GM21619 (cell line): ENCODE measurements around the gene PMM1.
"Not testable (repeated sequence)": the region's sequence is repeated elsewhere in the genome, so short reads cannot be mapped to it uniquely, and the experiment has no call there.

Source experiments
- ATAC-seq: cut with Tn5 transposase; IDR thresholded peaks from one replicate; pipeline ENCODE4 v1.9.1; 2021; ENCODE audit not compliant: unreplicated experiment

PMM1 gene

DNA sequence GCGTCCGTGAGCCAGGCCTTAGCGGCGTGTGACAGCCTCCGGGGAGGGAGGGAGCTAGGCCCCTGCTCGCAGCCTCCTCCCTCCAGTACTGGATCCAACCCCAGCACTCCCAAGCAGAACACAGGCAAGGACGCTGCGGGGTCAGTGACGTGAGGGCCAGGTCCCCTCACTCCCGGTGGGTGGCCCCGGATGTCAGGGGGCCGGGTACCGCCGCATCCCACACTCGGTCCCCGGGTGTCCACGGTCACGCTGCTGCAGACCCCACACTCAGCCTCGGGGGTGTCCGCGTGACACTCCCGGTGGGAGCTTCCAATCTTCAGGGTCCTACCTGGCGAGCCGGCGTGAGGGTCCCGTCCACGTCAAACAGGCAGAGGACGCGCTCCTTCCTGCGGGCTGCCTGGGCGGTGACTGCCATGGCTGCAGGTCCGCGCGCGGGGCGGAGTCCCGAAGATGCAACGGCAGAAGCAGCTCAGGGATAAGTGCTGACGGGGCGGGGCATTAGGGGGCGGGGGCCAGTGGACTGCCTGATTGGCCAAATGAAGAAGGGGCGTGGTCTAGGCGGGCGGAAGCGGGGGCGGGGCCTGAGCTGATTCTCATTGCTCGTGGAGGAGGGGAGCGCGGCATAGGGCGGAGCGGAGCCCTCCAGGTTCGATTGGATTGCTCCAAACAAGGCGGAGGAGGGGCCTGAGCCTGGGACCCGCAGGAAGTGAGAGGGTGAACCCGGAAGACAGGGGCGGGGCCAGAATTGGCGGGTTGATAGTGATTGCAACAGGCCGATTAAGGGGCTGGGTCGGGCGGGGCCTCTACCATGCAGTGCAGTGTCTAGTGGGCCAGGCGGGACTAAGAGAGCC is at the start of gene PMM1:
Gene PMM1 (minus strand): TSS at position 450 of the 851 bp plus-strand sequence. CDS start 35 bp downstream, at position 415.
- ATAC-seq, result peak; percentile 92

DNA sequence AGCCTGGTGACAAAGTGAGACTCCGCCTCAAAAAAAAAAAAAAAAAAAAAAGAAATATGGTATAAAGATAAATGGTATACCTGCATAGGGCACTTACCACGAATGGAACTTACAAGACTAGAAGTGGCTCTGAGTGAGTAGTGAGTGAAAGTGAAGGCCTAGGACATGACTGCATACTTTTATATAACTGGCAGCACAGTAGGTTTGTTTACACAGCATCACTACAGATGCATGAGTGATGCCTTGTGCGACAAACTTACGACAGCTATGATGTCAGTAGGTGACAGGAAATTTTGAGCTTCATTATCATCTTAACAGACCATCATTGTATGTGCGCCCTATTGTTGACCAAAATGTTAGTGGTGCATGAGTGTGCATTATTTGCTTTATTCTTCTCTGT is 49.1 kb upstream of the PMM1 start:
- ATAC-seq, result no peak

GRCh38 chr22:41638124-41638523 is 48.5 kb upstream of the PMM1 start:
- no peak for ATAC-seq

- ATAC-seq, result not testable (repeated sequence)
Observed at GRCh38 chr22:41637623-41638022, 48.0 kb upstream of the PMM1 start.

GRCh38 chr22:41636467-41636866 is 46.8 kb upstream of the PMM1 start:
- no peak for ATAC-seq

DNA sequence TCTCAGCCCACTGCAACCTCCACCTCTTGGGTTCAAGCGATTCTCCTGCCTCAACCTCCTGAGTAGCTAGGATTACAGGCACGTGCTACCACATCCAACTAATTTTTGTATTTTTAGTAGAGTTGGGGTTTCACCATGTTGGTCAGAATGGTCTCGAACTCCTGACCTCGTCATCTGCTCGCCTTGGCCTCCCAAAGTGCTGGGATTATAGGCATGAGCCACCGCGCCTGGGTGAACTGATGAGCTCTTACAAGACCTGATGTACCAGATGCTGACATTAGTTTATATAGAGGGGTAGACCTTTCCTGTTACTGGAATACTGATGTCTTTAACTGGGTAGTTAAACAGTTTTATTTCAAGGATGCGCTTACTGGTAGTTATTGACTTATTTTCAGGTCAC is 45.0 kb upstream of the PMM1 start:
- ATAC-seq, result not testable (repeated sequence)

DNA sequence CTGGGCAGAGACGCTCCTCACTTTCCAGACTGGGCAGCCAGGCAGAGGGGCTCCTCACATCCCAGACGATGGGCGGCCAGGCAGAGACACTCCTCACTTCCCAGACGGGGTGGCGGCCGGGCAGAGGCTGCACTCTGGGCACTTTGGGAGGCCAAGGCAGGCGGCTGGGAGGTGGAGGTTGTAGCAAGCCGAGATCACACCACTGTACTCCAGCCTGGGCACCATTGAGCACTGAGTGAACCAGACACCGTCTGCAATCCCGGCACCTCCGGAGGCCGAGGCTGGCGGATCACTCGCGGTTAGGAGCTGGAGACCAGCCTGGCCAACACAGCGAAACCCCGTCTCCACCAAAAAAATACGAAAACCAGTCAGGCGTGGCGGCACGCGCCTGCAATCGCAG is 42.0 kb upstream of the PMM1 start:
- ATAC-seq, result not testable (repeated sequence)

DNA sequence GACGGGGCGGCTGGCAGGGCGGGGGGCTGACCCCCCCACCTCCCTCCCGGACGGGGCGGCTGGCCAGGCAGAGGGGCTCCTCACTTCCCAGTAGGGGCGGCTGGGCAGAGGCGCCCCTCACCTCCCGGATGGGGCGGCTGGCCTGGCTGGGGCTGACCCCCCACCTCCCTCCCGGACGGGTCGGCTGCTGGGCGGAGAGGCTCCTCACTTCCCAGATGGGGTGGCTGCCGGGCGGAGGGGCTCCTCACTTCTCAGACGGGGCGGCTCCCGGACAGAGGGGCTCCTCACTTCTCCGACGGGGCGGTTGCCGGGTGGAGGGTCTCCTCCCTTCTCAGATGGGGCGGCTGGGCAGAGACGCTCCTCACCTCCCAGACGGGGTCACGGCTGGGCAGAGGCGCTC is 41.5 kb upstream of the PMM1 start:
- ATAC-seq, result not testable (repeated sequence)

DNA sequence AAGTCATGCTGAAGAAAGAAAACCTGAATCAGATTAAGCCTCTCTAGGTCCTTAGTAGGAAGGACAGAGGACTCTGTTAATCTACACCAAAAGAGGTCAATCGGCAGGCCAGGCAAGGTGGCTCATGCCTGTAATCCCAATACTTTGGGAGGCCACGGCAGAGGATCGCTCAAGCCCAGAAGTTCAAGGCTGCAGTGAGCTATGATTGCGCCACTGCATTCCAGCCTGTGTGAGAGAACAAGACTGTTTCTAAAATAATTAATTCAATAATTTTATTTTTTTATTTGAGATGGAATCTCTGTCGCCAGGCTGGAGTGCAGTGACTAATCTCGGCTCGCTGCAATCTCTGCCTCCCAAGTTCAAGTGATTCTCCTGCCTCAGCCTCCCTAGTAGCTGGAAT is 35.9 kb upstream of the PMM1 start:
- no peak for ATAC-seq

DNA sequence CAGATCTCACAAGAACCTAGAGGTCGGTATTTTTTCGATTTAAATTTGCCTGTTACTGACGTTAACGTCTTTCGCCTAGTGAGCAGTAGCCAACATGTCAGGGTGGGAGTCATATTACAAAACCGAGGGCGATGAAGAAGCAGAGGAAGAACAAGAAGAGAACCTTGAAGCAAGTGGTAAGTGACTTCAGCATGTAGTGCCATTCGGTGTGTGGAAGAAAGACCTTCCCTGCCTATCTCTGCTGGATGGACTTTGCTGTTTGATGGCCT is 32.2 kb upstream of the PMM1 start:
- no peak for ATAC-seq

DNA sequence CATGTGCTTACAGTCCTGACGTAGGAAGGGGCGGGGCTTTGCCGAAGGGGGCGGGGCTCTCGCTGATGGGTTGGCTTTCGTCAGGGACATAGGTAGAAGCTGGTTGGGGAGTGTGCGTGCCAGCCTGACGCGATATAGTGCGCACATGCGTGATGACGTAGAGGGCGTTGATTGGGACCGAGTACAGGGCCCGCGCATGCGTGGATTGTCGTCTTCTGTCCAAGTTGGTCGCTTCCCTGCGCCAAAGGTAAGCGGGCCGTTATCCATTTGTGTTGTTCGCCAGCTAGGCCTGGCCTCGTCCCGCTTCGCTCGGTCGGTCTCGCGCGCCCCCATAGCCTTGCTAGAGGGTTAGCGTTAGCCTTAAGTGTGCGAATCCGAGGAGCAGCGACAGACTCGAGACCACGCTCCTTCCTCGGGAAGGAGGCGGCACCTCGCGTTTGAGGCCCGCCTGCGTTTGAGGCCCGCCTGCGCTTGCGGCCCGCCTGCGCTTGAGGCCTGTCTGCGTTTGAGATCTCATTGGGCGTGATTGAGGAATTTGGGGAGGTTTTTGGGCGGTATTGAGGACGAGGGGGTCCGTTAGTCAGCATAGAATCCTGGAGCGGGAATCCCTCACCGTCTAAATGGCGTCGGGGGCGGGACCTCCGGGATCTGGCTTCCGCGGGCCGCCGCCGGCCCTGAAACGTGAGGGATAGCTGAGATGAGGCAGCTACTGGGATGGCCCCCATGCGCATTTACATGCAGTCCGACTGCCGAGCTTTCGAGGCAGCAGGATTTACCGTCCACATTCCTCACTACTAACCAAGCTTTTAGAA is 31.7 kb upstream of the PMM1 start, which contains the start of gene XRCC6:
Gene XRCC6 (plus strand): TSS at position 197 of the 812 bp plus-strand sequence. CDS start 710 bp downstream, outside the sequence.
- peak; percentile 66 for ATAC-seq

DNA sequence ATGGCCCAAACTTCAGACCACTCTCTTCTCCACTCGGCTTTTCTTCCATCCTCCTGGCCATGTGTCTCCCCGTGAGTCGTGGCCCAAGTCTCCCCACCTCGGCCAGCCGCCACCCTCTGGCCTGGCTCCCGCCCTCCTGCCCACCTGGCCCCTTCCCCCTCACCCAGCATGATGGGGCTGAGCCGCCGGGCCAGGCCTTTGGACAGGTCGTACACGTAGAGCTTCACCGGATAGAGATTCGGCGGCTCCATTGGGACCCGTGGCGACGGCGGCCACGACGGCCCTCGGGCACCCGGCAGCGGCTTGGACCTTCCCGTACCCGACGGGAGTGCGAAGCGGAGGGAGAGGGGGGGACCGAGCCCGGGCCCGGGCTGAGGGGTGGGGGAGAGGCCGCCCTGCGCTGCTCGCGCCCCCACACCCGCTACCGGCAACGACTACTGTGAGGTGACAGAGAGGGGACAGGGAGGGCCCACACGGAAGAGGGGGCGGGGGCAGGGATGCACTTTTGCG is 31.0 kb upstream of the PMM1 start, which contains the start of gene DESI1:
Gene DESI1 (minus strand): TSS at position 455 of the 510 bp plus-strand sequence. CDS start 204 bp downstream, at position 251.
- peak; percentile 16 for ATAC-seq

DNA sequence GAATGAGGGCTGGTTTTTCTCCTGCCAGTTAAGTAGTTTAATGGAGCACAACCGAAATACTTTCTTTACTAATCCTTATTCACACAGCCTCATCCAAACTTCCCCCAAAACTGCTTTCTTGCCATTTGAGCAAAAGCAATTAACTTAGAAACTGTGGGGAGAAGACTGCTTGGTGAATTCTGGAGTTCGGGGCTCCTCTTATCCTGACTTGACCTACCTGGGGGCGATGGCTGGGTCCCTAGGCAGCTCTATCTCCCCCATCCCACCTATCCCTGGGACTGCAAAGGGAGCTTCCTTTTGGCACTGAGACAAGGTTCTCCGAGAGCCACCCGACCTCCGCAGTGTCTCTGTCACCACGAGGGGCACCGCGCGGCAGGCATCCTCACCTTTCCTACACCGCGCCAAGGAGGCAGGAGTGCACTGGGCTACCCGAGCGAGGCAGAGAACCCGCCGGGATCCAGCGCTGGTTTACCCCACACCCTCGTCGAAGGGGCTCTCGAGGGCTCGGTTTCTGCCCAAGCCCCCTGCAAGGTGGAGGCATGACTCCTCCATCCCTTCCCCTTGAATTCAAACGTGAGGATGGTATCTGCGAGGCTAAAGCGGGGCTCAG is 30.4 kb upstream of the PMM1 start:
- peak; percentile 15 for ATAC-seq

DNA sequence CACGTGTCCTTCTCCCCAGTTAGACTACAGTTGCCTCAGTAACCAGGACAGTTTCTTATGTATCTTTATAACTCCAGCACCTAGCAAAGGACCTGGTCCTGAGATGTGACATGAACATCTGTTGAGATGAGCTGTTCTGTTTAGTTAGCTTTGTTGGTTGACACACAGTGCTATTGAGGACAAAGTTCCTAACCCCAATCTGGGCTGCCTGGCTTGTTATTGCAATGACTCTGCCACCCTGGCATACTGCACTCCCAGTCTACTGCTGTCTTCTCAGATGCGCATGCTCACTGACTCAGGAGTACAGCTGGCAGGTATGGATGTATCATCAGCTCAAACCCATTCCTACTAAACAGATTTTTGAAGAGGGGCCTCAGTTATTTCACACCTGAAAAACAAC is 23.8 kb upstream of the PMM1 start:
- no peak for ATAC-seq

DNA sequence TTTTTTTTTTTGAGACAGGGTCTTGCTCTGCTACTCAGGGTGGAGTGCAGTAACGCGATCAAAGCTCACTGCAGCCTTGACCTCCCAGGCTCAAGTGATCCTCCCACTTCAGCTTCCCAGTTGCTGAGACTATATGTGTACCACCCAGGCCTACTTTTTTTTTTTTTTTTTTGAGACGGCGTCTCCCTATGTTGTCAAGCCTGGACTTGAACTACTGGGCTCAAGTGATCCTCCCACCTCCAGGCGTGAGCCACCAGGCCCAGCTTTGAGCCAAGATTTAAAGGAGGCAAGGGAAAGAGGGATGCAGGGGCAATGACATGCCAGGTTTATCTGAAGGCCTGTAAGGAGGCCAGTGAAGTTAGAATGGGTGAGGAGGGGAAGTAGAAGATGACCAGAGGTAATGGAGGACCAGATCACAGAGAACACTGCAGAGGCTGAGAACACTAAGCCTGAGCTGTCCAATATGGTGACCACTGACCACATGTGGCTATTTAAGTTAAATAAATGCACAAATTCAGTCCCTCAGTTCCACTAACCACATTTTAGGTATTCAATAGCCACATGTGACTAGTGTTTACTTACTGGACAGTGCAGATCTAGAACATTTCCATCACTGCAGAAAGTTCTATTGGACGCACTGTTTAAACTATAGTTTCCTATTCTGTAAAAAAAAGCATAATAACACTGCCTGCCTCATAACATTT is 23.1 kb upstream of the PMM1 start:
- ATAC-seq, result no peak

DNA sequence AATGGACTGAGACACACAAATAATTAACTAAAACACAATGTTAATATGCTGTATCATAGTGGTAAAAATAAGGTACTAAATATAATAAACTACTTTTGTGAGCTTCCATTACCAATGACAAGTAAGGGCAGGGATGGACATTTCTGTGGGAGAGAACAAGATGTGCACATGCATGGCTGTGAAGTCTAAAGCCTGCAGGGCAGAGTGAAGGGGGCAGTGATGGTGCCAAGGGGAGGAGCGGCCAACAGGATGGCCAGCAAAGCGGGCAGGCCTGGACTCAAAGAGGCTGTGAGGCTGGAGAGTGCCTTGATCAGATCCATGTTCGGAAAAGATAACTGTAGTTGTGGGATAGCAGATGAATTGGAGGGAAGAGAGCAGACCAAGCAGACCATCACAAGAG is 18.7 kb upstream of the PMM1 start:
- ATAC-seq, result no peak

DNA sequence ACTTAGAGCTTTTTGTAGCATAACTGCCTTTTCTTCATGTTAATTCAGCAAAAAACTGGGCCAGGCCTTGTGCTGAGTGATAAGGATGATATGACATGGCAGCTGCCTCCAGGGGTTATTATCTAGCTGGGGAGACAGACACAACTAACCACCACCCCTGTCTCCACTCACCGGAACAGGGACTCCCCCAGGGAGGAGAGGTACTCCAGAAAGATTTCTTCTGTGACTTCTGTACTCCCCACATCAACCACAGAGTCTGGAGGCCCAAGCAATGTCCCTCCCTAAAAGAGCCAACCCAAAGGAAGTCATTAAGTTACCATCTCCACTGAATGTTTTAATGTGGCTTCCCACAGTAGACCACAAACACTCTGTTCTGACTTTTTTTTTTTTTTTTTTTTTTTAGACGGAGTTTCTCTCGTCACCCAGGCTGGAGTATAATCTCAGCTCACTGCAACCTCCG is 14.3 kb upstream of the PMM1 start:
- peak; percentile 85 for ATAC-seq

DNA sequence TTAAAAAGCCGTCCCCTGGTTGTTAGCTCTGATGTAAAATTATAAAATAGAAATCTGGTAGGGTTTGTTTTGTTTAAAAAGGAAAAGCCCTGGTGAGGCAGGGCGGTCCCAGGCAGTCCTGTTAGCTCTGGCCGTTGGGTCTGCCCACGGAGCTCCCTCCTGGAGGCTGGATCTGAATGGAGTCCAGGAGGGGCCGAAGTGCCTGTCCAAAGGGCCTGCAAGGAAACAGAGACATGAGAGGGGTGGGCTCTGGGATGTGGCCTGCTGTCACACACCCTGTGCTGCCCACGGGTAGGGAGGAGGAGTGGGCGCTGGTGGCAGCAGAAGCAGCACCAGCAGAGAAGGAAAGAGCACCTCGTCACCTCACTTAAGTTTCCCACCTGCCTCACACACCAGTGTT is 11.3 kb upstream of the PMM1 start:
- ATAC-seq, result no peak

DNA sequence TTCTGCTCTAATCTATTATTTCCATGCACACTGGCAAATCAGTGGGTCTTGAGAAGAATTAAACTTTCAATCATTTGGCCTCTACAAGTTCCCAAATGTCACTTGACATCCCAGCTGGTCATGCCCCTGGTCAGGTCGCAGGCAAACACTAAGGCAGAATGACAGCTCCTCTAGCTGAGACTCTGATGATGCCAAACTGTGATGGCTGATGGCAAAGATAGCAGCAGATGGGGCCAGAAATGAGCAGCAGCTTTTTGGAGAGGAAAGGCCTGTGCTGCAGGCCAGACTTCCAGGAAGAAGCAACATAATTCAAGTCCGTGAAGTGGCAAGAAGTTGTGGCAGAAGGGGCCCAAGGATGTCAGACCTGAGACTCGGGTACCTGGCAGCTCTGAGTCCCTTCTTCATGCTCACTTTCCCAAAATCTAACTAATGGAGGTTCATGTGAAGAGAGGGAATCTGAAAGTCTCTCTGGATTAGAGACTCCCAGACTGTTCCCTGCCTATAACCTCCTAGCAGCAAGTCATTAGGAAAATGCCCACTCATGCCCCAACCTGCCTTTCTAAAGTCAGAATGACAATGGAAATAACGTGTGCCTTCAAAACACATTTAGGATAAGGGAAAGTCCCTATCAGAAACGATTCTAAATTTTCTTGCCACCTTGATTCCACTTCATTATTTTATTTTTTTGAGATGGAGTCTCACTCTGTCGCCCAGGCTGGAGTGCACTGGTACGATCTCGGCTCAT is 9.4 kb upstream of the PMM1 start:
- ATAC-seq, result no peak

DNA sequence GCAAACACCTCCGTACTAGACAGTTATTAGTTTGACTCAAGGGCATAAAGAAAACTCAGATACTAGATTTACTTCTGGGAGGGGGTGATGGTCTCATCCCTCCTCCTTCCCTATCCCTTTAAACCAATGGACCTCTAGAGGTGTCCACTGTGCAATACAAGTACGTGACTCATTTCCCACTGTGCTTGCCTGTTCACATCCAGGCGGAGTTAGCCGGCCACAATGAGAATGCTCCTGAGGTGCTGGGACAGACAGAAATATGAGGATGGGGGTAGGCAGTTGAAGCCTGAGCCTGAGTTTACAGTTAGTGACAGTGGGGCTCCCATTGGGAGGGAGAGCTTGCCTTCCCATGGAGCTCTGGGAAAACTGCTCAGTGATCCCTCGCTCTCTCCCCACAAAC is 8.4 kb upstream of the PMM1 start:
- ATAC-seq, result no peak
